Measurements from ENCODE around the gene PRKAR1B. TPM values are rescaled to one million over a fixed set of nuclear protein-coding genes. Genes with fewer than 3 reads are reported as not detected.

Gene PRKAR1B
- total RNA-seq, 1 experiment from 2014 or later, result 14.1 TPM

GRCh38 chr7:730501-731439 lies 3.7 kb upstream of the PRKAR1B start:
- H3K79me2 ChIP-seq (ENCODE audit: insufficient read depth, low read length), result peaks cover 89% of the 10 kb centered on the region
- H2AFZ ChIP-seq (ENCODE audit: low read depth, low read length, poor library complexity, severe bottlenecking), result no peak overlapping the region
- no peak overlapping the region for H3K9ac ChIP-seq (ENCODE audit: low read length)
- ATAC-seq (no peak), DNase-seq (ENCODE audit: low read depth, low spot score) (no peak)
- TF ChIP-seq REST (IDR thresholded peaks at IDR 0.05; ENCODE audit: low read depth), result no peak
- no peak for TF ChIP-seq SIN3A (IDR thresholded peaks at IDR 0.05; ENCODE audit: low read depth)
- TF ChIP-seq YY1 (IDR thresholded peaks at IDR 0.05; ENCODE audit: extremely low read depth, insufficient replicate concordance, low read depth, low read length), result no peak
- TF ChIP-seq EZH2phosphoT487 (IDR thresholded peaks at IDR 0.05; ENCODE audit: borderline replicate concordance), result no peak
- no peak for TF ChIP-seq ZBTB33 (IDR thresholded peaks at IDR 0.05; ENCODE audit: extremely low read depth, insufficient replicate concordance, low read length)
- no peak for TF ChIP-seq POLR2A (IDR thresholded peaks at IDR 0.05; ENCODE audit: borderline replicate concordance, extremely low read depth, insufficient read depth, insufficient read length)
- no peak for TF ChIP-seq JUND (IDR thresholded peaks at IDR 0.05)
- TF ChIP-seq CEBPB (IDR thresholded peaks at IDR 0.05; ENCODE audit: low read depth), result no peak
- TF ChIP-seq SRF (IDR thresholded peaks at IDR 0.05; ENCODE audit: low read depth), result no peak
- no peak for TF ChIP-seq ELF1 (IDR thresholded peaks at IDR 0.05; ENCODE audit: borderline replicate concordance, low read depth)
- H3K36me3 ChIP-seq (ENCODE audit: control insufficient read depth in 1 of 2, insufficient read depth in 2 of 2, low read length in 2 of 2), result peaks cover 7 to 58% of the 10 kb centered on the region in 2 experiments; a peak in 3 of 4 replicates
- BruUV-seq (replicated peaks), result no TSS peak
- POLR2A ChIA-PET, result no interaction called here
- peaks cover 10 to 19% of the 10 kb centered on the region in 2 experiments; a peak in 2 of 4 replicates for H3K9me3 ChIP-seq (ENCODE audit: control insufficient read depth in 1 of 2, insufficient read depth in 1 of 2, low read depth in 1 of 2, low read length in 2 of 2)
- RAD21 ChIA-PET (ENCODE audit: low non-redundant PET in 1 of 2, low total read pairs in 2 of 2, uncharacterized antibody in 2 of 2, unreplicated experiment in 2 of 2), result no interaction called here
- no peak overlapping the region for H3K4me3 ChIP-seq (replicated peaks in 1 of 2; ENCODE audit: low read depth in 1 of 2, low read length in 2 of 2)
- H3K4me2 ChIP-seq (ENCODE audit: low read length), result no peak overlapping the region
- CTCF ChIA-PET, result no interaction called here
- intact Hi-C loops (cut with micrococcal nuclease), result no loop called here
- H3K4me1 ChIP-seq (ENCODE audit: control insufficient read depth in 1 of 2, insufficient read depth in 2 of 2, low read length in 2 of 2), result peaks cover 22 to 33% of the 10 kb centered on the region in 2 experiments
- no peak overlapping the region for H3K27ac ChIP-seq (ENCODE audit: low read depth, low read length)
- no peaks in the 10 kb centered on the region for H4K20me1 ChIP-seq (ENCODE audit: insufficient read depth)
- no peaks in the 10 kb centered on the region for H3K27me3 ChIP-seq (ENCODE audit: insufficient read depth, low read length)
- H3K9me2 ChIP-seq (ENCODE audit: insufficient read depth), result no peaks in the 10 kb centered on the region

Data from HCT116 (cell line).